Progenitor cell of endocrine pancreas (in vitro differentiated cells): ENCODE results near the gene TARM1. TPM values are rescaled to one million over a fixed set of nuclear protein-coding genes. Genes with fewer than 3 reads are reported as not detected.
"Not testable (repeated sequence)": the region's sequence is repeated elsewhere in the genome, so short reads cannot be mapped to it uniquely, and the experiment has no call there.

Experiments
- DNase-seq: peaks from one replicate; pipeline ENCODE4 v3.0.0; 2021; ENCODE audit warnings: low spot score; ENCODE audit not compliant: unreplicated experiment
- H3K27ac Mint-ChIP-seq: 2 replicates; pipeline ENCODE4 v1.8.0; 2021; ENCODE audit warnings: mild to moderate bottlenecking, moderate library complexity, mixed read lengths
- H3K27me3 Mint-ChIP-seq: 2 replicates; pipeline ENCODE4 v1.8.0; 2021; ENCODE audit warnings: mixed read lengths
- H3K36me3 Mint-ChIP-seq: 2 replicates; pipeline ENCODE4 v1.8.0; 2022; ENCODE audit warnings: mixed read lengths; ENCODE audit not compliant: insufficient read depth
- H3K4me1 Mint-ChIP-seq: 2 replicates; pipeline ENCODE4 v1.8.0; 2021; ENCODE audit warnings: low read depth, mixed read lengths
- H3K4me3 Mint-ChIP-seq: 2 replicates; pipeline ENCODE4 v1.8.0; 2021; ENCODE audit warnings: low read depth, mild to moderate bottlenecking, moderate library complexity, mixed read lengths
- H3K9me3 Mint-ChIP-seq: 2 replicates; pipeline ENCODE4 v1.8.0; 2021; ENCODE audit warnings: low read depth, mixed read lengths
- CTCF ChIP-seq: fragments of 200-600 bp; sonication (generic); IDR thresholded peaks from one replicate; pipeline ENCODE4 v1.5.0; 2021; ENCODE audit warnings: antibody characterized with exemption, mild to moderate bottlenecking; ENCODE audit not compliant: unreplicated experiment
- total RNA-seq: library from RNA; stranded (reverse); gene quantifications from 2 replicates; pipeline ENCODE4 v1.2.1, GENCODE V29; 2021

Gene TARM1
- total RNA-seq, 1 donor from 2014 or later = not detected

GRCh38 chr19:54041969-54042606 is 39.1 kb downstream of the TARM1 start:
- H3K4me1 Mint-ChIP-seq = no peaks in the 10 kb centered on the region
- H3K36me3 Mint-ChIP-seq = no peaks in the 10 kb centered on the region
- no peak overlapping the region for H3K4me3 Mint-ChIP-seq
- H3K27me3 Mint-ChIP-seq = peaks cover 40% of the 10 kb centered on the region
- TF ChIP-seq CTCF = no peak
- DNase-seq = no peak
- H3K27ac Mint-ChIP-seq = no peak overlapping the region
- H3K9me3 Mint-ChIP-seq = no peaks in the 10 kb centered on the region

- peaks cover 28% of the 10 kb centered on the region for H3K27me3 Mint-ChIP-seq
Measured at GRCh38 chr19:54040003-54040402, 41.2 kb downstream of the TARM1 start.

GRCh38 chr19:54036542-54036941 is 44.6 kb downstream of the TARM1 start:
- not testable (repeated sequence) for H3K4me1 Mint-ChIP-seq, H3K4me3 Mint-ChIP-seq, H3K27me3 Mint-ChIP-seq, H3K27ac Mint-ChIP-seq, H3K36me3 Mint-ChIP-seq, DNase-seq, H3K9me3 Mint-ChIP-seq

More at GRCh38 chr19:54040003-54040402, 41.2 kb downstream of the TARM1 start:
- H3K27ac Mint-ChIP-seq = no peak overlapping the region
- H3K4me1 Mint-ChIP-seq = no peaks in the 10 kb centered on the region
- no peak for DNase-seq
- H3K9me3 Mint-ChIP-seq = no peaks in the 10 kb centered on the region
- no peaks in the 10 kb centered on the region for H3K36me3 Mint-ChIP-seq
- TF ChIP-seq CTCF = no peak
- H3K4me3 Mint-ChIP-seq = no peak overlapping the region

- Mint-ChIP-seq H3K36me3 (no peaks in the 10 kb centered on the region), H3K27me3 (peaks cover 12% of the 10 kb centered on the region), H3K4me1 (no peaks in the 10 kb centered on the region), H3K4me3 (no peak overlapping the region), H3K27ac (no peak overlapping the region), H3K9me3 (no peaks in the 10 kb centered on the region)
- no peak for DNase-seq
- no peak for TF ChIP-seq CTCF
Measured at GRCh38 chr19:54035215-54036178, 45.7 kb downstream of the TARM1 start.

GRCh38 chr19:54030895-54031586 is 50.1 kb downstream of the TARM1 start:
- peak; percentile 45 for TF ChIP-seq CTCF
- H3K9me3 Mint-ChIP-seq = no peaks in the 10 kb centered on the region
- H3K36me3 Mint-ChIP-seq = no peaks in the 10 kb centered on the region
- DNase-seq = no peak
- peaks cover 13% of the 10 kb centered on the region for H3K27me3 Mint-ChIP-seq
- H3K4me1 Mint-ChIP-seq = no peaks in the 10 kb centered on the region
- H3K27ac Mint-ChIP-seq = no peak overlapping the region
- H3K4me3 Mint-ChIP-seq = no peak overlapping the region
